Body of pancreas (tissue), 4 donors: Measurements from ENCODE around the gene THBD.

Source experiments
- CTCF ChIP-seq, 7 experiments: fragments of 450-650 bp in 4 of 7; fragments of 200-600 bp in 3 of 7; sonication (generic) in 3 of 7; IDR thresholded peaks; one replicate each; pipeline ENCODE4 v1.5.1; 2016 to 2019; ENCODE audit warnings: antibody characterized with exemption in 7 of 7
- POLR2A ChIP-seq, 3 donors: fragments of 450-650 bp; IDR thresholded peaks; one replicate each; pipeline ENCODE4 v1.6.1; 2016; ENCODE audit warnings: antibody characterized with exemption in 3 of 3, mild to moderate bottlenecking in 2 of 3

- TF ChIP-seq POLR2A (IDR thresholded peaks at IDR 0.05), result no peak
- no peak for TF ChIP-seq CTCF (IDR thresholded peaks at IDR 0.05)
Observed at GRCh38 chr20:23077277-23077676, 27.8 kb upstream of the THBD start.
